H54 (cell line): ENCODE data around the gene NLRP14.

ENCODE experiments used
- DNase-seq: peaks from one replicate; pipeline ENCODE4 v3.0.0; 2011; ENCODE audit warnings: low spot score, mixed read lengths; ENCODE audit not compliant: insufficient read length
- FAIRE-seq: peaks from 3 replicates; lab custom pipeline; 2011; peaks lifted over from hg19 to GRCh38; lab: Jason Lieb, UNC
- POLR2A ChIP-seq: IDR thresholded peaks from 2 replicates; pipeline ENCODE4 v1.6.1; 2011; ENCODE audit warnings: low read depth, mild to moderate bottlenecking, low read length

NLRP14 gene, protein sequence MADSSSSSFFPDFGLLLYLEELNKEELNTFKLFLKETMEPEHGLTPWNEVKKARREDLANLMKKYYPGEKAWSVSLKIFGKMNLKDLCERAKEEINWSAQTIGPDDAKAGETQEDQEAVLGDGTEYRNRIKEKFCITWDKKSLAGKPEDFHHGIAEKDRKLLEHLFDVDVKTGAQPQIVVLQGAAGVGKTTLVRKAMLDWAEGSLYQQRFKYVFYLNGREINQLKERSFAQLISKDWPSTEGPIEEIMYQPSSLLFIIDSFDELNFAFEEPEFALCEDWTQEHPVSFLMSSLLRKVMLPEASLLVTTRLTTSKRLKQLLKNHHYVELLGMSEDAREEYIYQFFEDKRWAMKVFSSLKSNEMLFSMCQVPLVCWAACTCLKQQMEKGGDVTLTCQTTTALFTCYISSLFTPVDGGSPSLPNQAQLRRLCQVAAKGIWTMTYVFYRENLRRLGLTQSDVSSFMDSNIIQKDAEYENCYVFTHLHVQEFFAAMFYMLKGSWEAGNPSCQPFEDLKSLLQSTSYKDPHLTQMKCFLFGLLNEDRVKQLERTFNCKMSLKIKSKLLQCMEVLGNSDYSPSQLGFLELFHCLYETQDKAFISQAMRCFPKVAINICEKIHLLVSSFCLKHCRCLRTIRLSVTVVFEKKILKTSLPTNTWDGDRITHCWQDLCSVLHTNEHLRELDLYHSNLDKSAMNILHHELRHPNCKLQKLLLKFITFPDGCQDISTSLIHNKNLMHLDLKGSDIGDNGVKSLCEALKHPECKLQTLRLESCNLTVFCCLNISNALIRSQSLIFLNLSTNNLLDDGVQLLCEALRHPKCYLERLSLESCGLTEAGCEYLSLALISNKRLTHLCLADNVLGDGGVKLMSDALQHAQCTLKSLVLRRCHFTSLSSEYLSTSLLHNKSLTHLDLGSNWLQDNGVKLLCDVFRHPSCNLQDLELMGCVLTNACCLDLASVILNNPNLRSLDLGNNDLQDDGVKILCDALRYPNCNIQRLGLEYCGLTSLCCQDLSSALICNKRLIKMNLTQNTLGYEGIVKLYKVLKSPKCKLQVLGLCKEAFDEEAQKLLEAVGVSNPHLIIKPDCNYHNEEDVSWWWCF

DNA sequence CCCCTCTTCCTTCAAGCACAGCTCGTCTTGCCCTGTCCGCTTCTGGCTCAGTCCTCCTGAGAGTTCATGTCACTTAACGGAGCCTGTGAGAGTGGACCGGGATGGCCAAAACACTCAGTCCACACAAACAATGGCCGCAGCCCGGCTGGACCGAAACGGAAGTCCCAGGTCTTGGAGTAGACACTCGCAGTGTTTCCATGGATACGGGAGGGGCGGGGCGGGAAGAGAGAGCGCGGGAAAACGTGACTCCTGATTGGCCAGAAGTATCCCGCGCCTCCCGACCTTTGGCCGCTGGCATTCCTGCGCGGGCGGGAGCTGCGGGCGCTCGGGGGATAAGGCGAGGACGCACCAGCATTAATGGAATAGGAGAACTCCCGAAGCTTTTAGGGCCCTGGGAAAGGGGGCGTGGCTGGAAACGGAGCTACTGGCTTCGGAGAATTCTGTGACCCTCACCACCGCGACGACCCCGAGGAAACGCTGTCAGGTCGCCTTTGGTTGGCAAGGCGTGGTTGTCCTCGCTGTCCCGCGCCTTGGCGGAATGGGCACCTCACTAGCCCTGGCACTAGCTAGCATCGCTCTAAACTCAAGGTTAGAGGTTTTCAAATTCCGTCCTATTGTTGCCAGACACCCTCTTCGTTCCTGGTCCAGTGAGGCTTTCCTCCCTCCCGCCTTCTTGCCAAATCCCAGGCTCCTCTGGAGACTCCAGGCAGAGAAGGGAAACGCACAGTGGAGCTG lies at the start of gene NLRP14, which contains the start of gene ZNF214:
TSS of gene NLRP14 (plus strand) at position 297 of the 735 bp plus-strand sequence. CDS start 18,108 bp downstream, outside the sequence.
TSS of gene ZNF214 (minus strand) at position 164 of the 735 bp plus-strand sequence. CDS start 17,511 bp downstream, outside the sequence.
- FAIRE-seq (peak; percentile 80), DNase-seq (peak; percentile 94)
- TF ChIP-seq POLR2A, result peak; percentile 67

DNA sequence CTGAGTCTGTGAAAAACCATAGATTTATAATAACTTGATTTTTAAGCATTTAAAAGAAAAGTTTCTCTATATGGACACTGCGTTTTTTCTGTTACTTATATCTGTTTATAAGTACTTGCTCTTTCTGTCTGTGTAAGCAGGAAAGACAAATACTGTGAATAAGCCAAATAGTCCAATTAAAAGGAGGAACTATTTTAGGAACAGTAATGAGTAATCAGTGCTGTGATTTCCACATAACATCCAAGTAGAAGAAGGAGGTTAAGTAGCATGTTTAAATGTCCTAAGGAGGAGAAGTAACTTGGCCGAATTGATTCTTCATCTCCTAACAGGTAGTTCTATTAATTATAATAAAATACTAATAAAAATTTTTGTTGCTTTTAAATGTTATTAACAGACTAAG lies 40.9 kb upstream of the NLRP14 start:
- FAIRE-seq, result no peak
- no peak for DNase-seq
- no peak for TF ChIP-seq POLR2A

DNA sequence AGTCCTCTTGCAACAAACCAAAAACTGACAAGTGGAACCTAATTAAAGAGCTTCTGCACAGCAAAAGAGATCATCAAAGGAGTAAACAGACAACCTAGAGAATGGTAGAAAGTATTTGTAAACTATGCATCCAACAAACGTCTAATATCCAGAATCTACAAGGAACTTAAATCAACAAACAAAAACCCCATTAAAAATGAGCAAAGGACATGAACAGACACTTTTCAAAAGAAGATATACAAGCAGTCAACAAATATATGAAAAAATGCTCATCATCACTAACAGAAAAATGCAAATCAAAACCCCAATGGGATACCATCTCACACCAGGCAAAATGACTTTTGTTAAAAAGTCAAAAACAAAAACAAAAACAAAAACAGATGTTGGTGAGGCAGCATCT lies 33.8 kb upstream of the NLRP14 start:
- no peak for TF ChIP-seq POLR2A
- DNase-seq (no peak), FAIRE-seq (no peak)

DNA sequence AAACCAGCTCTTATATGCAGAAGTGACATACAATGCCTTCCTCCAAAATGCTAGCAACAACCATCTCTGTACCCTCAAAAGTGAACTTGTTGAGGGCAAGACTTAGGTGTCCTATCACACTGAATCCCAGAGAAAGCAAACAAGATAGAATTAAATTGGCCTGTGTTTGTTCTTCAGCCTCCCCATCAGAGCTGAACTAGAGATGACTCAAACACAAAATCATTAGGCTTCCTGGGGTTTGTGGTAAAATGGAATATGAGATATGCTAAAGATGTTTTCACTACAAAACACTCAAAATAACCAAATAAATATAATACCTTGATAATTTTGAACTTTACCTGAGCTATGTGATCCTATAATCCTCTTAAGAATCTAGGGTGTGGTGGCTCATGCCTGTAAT lies 31.8 kb upstream of the NLRP14 start:
- DNase-seq, result no peak
- no peak for FAIRE-seq
- no peak for TF ChIP-seq POLR2A

DNA sequence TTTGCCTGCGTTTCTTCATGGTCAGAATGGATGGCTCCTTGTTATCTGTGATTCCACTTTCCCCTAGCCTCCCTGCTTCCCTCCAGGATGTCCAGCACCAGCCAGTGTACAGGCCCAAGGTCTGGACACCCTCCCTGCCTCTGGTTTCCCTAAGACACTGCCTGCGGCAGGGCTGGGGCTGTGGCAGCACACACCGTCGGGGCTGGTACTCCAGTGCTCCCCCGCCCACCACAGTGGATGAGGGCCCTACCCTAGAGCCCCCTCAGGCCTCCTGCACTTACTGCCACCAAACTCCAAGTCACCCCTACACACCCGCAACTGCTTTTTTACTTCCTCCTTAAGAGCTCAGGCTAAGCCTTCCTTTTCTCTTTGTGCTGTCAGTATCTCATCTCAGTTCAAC lies 29.1 kb upstream of the NLRP14 start:
- TF ChIP-seq POLR2A, result no peak
- DNase-seq (no peak), FAIRE-seq (no peak)

DNA sequence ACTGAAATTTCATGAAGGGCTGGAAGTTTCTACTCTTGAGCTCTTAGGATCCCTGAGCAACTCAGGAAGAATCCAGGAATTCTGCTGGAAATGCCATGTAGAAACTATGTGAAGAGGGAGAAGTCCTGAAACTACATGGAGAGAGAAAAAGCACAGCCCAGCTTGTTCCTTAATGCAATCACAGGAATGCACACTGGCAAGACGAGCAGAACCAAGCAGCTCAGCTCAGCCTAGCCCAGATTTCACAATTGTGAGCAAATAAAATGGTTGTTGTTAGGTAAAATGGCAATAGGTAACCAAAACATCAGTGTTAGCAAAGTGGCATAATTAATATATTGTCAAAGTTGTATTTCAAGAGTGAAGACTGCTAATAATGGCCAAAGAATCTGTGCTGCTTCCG lies 28.3 kb upstream of the NLRP14 start:
- TF ChIP-seq POLR2A, result no peak
- FAIRE-seq (no peak), DNase-seq (no peak)

DNA sequence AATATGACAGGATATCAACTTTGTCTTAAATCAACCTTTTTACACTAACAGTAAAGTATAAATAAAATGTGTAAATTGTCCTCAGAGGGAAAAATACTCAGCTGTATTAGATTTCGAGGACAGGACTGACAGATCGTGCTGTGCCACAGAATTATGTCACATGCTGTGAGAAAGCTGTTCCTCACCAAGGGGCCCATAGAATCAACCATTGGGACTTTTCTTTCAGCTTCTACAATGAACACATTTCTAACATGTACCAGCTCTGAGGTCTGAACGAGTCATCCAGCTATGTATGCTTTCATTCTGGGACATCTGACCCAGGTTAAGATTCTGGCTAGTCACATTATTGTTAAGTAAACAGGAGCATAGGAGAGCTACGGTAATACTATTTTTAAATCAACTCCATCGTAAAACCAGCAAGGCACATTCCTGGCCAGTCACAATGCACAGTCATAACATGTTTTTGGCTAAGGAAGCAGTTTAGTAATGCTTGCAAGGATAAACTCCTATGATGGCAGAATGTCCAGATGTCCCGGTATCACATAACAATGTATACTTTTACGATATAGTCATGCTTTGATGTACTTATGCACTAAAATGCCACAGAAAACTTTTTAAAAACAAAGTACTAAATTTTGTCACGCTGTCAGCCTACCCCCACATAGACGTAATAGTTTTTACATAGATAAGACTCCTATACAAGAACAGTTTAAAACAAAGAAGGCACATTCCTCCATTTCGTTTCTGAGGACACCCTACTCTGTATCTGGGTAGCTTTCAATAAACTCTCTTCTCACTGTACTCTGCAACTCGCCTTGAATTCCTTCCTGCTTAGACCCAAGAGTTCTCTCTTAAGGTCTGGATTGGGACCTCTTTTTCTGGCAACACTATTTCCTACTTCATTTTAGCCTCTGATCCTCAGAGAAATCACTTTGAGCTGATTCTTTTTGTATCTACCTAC lies 27.5 kb upstream of the NLRP14 start:
- FAIRE-seq (peak; percentile 91), DNase-seq (no peak)
- TF ChIP-seq POLR2A, result no peak

DNA sequence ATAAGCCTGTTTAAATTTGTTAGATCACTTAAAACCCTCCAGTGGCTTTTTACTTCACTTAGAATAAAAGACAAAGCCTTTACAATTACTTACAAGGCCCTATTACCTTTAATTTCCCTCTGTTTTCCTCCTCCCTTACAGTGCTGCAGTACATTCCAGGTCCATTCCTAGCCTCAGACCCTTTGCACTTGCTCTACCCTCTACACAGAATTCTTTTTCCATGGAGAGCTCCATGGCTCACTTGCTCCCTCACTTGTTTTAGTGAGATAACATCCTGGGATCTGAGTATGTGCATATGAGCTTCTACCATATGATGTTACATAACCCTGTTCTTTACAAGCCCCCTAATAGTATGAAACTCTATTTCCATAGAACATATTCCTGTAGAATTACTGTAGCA lies 24.6 kb upstream of the NLRP14 start:
- peak; percentile 75 for FAIRE-seq
- TF ChIP-seq POLR2A, result no peak
- no peak for DNase-seq

DNA sequence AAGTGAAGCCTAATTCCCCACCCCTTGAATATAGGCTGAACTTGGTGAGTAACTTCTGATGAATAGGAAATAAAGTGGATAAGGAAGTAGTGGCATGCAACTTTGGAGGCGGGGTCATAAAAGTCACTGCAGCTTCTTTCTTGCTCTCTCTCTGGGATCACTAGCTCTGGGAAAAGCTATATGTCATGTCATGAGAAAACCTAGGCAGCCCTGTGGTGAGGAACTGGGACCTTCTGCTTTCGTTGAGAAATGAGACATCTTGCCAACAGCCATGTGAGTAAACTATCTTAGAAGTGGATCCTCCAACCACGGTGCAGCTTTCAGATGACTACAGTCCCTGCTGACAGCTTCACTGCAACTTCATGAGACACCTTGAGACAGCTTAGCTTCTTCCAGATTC lies 15.8 kb upstream of the NLRP14 start:
- no peak for TF ChIP-seq POLR2A
- DNase-seq (no peak), FAIRE-seq (peak; percentile 97)

DNA sequence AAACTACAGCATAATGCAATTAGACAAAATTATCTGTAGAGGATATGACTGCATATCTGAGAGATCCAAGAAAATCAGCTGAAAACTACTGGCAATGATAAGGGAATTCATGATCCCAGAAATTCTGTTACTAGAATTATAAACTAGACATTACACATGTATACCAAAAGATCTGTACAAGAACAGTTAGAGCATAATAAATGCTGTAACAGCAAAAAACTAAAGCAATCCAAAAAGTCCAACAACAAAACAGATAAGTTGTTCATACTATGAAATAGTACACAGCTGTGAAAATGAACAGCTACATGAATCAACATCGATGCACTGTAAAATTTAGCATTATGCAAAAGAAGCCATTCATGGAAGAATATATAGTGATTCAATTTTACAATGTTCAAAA lies 6.2 kb upstream of the NLRP14 start:
- DNase-seq (no peak), FAIRE-seq (no peak)
- no peak for TF ChIP-seq POLR2A

DNA sequence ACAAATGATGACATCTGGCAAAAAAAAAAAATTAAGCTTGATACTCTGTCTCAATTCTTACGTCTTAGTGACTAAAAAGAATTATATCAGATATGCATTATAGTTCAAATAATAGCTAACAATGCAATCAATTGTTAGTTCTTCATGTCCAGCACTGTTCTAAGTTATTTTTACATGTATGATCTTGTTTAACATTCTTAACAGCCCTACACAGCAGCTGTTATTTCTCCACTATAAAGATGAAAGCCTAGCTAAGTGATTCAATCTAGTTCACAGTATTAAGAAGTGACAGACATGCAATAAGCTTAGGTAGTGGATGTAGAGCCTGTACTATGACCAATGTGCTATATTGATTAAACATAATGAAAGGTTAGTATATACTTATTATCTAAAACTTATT lies 4.3 kb upstream of the NLRP14 start:
- FAIRE-seq (peak; percentile 41), DNase-seq (no peak)
- TF ChIP-seq POLR2A, result no peak
